Activated CD8-positive, alpha-beta T cell treated with anti-CD3 and anti-CD28 coated beads for 36 hours (primary cell): Measurements from ENCODE around the gene MKRN2. TPM values are rescaled to one million over a fixed set of nuclear protein-coding genes. Genes with fewer than 3 reads are reported as not detected.

ENCODE experiments used
- ATAC-seq: fragments of 200-7000 bp; cut with Tn5 transposase; one replicate; pipeline ENCODE4 v1.10.0; 2021; ENCODE audit warnings: mild to moderate bottlenecking, moderate library complexity
- CTCF ChIA-PET: fragments of 350-600 bp; sonication (Branson Sonifier 250); formaldehyde crosslinking; loops from one replicate; lab custom pipeline; 2021; ENCODE audit warnings: antibody characterized with exemption; lab: Charles Lee
- POLR2A ChIA-PET: fragments of 350-600 bp; sonication (Branson Sonifier 250); formaldehyde crosslinking; loops from one replicate; lab custom pipeline; 2021; ENCODE audit warnings: antibody characterized with exemption; lab: Charles Lee
- DNase-seq: peaks from one replicate; pipeline ENCODE4 v3.0.0-alpha.2; 2020
- H3K27ac Mint-ChIP-seq: one replicate; pipeline ENCODE4 v1.8.0; 2021; ENCODE audit warnings: mild to moderate bottlenecking, mixed read lengths
- H3K27me3 Mint-ChIP-seq: one replicate; pipeline ENCODE4 v1.8.0; 2021; ENCODE audit warnings: mixed read lengths
- H3K36me3 Mint-ChIP-seq: one replicate; pipeline ENCODE4 v1.8.0; 2021; ENCODE audit warnings: low read depth, mixed read lengths
- H3K4me1 Mint-ChIP-seq: one replicate; pipeline ENCODE4 v1.8.0; 2021; ENCODE audit warnings: low read depth, mixed read lengths
- H3K4me3 Mint-ChIP-seq: one replicate; pipeline ENCODE4 v1.8.0; 2021; ENCODE audit warnings: mild to moderate bottlenecking, moderate library complexity, mixed read lengths
- H3K9me3 Mint-ChIP-seq: one replicate; pipeline ENCODE4 v1.8.0; 2021; ENCODE audit warnings: mixed read lengths
- intact Hi-C: fragments of 100-400 bp; cut with micrococcal nuclease; formaldehyde crosslinking; loops from one replicate; pipeline ENCODE4 v1.10.0; 2022
- total RNA-seq, 2 experiments: library from RNA; stranded (reverse); gene quantifications; one replicate each; pipeline ENCODE4 v1.2.3, GENCODE V29; 2021
- TF ChIP-seq, protein P1 (sequence below): fragments of 200-600 bp; IDR thresholded peaks from one replicate; pipeline ENCODE4 v1.8.0; 2022; ENCODE audit warnings: antibody characterized with exemption, mild to moderate bottlenecking

Gene MKRN2
- total RNA-seq, 2 experiments from 2014 or later: 27.8 to 28.2 TPM

DNA sequence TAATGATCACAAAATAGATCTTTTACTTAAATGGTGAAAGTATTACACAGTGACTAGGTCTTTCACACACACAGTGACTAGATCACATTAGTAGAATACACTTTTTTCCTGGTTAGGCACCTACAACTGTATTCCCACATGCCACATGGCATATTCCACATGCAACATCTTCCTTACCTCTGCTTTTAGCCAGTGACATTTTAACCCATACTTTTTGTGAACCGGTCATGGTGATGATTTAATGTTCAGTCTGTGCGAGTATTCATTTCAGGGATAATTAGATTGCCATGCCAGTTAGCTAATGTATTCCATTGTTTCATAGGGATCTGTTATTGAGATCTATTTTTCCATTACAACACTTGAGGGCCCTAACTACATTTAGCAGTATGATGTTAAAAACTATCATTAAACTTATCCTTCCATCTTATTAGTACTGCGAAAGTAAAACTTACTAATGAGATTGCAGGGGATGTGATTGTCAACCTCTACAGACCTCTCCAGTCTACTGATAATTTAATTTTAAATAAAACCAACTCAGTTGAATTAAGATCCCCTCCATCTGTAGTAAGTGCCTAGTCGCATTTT is 44.3 kb upstream of the MKRN2 start:
- Mint-ChIP-seq H3K36me3 (peaks cover 7% of the 10 kb centered on the region), H3K4me3 (no peak overlapping the region), H3K4me1 (no peaks in the 10 kb centered on the region), H3K9me3 (no peaks in the 10 kb centered on the region), H3K27ac (no peak overlapping the region), H3K27me3 (no peaks in the 10 kb centered on the region)
- ATAC-seq: no peak
- intact Hi-C loops: no loop called here
- ChIA-PET POLR2A (no interaction called here), CTCF (no interaction called here)
- TF ChIP-seq, protein P1, sequence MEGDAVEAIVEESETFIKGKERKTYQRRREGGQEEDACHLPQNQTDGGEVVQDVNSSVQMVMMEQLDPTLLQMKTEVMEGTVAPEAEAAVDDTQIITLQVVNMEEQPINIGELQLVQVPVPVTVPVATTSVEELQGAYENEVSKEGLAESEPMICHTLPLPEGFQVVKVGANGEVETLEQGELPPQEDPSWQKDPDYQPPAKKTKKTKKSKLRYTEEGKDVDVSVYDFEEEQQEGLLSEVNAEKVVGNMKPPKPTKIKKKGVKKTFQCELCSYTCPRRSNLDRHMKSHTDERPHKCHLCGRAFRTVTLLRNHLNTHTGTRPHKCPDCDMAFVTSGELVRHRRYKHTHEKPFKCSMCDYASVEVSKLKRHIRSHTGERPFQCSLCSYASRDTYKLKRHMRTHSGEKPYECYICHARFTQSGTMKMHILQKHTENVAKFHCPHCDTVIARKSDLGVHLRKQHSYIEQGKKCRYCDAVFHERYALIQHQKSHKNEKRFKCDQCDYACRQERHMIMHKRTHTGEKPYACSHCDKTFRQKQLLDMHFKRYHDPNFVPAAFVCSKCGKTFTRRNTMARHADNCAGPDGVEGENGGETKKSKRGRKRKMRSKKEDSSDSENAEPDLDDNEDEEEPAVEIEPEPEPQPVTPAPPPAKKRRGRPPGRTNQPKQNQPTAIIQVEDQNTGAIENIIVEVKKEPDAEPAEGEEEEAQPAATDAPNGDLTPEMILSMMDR: no peak
- DNase-seq: no peak

DNA sequence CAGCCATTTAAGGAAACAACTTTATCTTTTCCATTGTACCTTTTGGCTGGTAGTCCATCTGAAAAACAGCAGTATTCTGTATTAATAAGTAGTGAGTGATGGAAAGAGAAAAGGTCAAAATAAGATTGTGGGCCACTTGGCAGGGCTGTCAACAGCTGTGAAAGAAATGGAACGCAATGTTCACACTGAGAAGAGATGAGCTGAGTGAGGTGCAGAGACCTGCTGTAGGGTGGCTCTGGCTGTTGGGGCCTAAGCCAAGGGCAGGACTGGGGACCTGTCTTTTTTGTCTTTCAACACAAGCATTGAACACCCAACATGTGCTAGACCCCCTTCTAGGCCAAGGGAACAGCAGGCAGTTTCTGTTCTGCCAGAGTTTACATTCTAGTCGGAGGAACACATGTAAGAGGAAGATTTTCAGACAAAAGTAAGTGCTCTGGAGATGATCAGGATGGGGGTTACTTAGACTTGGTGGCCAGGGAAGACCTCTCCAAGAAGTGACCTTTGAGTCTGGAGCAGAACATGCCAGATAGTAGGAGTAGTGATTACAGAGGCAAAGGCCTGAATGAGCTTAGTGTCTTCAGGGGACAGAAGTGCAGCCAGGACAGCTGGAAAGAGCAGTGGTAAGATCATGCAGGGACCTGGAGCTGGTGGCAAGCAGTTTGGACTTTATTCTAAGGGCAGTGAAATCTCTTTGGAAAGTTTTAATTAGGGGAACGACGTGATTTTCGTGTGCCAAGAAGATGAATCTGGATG is 43.0 kb upstream of the MKRN2 start:
- no peaks in the 10 kb centered on the region for H3K27me3 Mint-ChIP-seq
- H3K9me3 Mint-ChIP-seq: no peaks in the 10 kb centered on the region
- no peak overlapping the region for H3K4me3 Mint-ChIP-seq
- TF ChIP-seq, protein P1: no peak
- intact Hi-C loops: no loop called here
- ATAC-seq (no peak), DNase-seq (no peak)
- H3K27ac Mint-ChIP-seq: no peak overlapping the region
- CTCF ChIA-PET: interaction anchor here (0.7 kb wide), 1 partner anchor 134 kb away, joined by 4 read pairs; no protein-coding TSS in a partner anchor
- peaks cover 8% of the 10 kb centered on the region for H3K36me3 Mint-ChIP-seq
- POLR2A ChIA-PET: no interaction called here
- H3K4me1 Mint-ChIP-seq: no peaks in the 10 kb centered on the region

DNA sequence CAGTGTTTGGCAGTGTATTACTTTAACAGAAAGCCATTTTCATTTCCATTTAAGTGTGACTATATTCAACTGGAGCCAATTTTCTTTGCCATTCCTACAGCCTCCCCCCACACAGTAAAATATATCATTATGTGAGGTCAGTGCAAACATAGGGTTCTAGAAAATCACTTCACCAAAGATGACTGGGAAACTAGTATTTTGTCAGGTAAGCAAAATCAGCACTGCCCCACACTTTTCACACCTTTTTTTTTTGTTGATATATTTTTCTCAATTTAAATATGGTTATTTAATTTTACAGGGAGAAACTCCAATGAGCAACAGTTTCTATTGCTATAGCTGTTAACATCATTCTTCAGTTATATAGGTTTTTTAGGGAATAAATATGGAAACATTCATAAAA is 41.3 kb upstream of the MKRN2 start:
- peaks cover 17% of the 10 kb centered on the region for H3K36me3 Mint-ChIP-seq
- TF ChIP-seq, protein P1: no peak
- ATAC-seq (no peak), DNase-seq (no peak)
- no peak overlapping the region for H3K27ac Mint-ChIP-seq
- no peaks in the 10 kb centered on the region for H3K9me3 Mint-ChIP-seq
- no peak overlapping the region for H3K4me3 Mint-ChIP-seq
- no peaks in the 10 kb centered on the region for H3K4me1 Mint-ChIP-seq
- ChIA-PET CTCF (no interaction called here), POLR2A (no interaction called here)
- intact Hi-C loops: no loop called here
- H3K27me3 Mint-ChIP-seq: no peaks in the 10 kb centered on the region

DNA sequence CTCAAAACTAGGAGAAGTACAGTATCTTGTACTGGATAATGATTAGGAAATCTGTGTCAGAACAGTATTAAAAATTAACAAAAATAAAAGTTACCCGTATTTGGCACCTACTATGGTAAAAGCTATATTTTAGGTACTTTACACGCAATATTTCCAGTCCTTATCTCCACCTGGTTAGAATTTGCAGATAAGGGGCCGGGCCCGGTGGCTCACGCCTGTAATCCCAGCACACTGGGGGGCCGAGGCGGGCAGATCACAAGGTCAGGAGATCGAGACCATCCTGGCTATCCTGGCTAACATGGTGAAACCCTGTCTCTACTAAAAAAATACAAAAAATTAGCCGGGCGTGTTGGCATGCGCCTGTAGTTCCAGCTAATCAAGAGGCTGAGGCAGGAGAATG is 40.0 kb upstream of the MKRN2 start:
- intact Hi-C loops: no loop called here
- Mint-ChIP-seq H3K27me3 (no peaks in the 10 kb centered on the region), H3K9me3 (no peaks in the 10 kb centered on the region), H3K36me3 (peaks cover 24% of the 10 kb centered on the region), H3K4me1 (no peaks in the 10 kb centered on the region), H3K27ac (no peak overlapping the region), H3K4me3 (no peak overlapping the region)
- TF ChIP-seq, protein P1: no peak
- ATAC-seq: no peak
- ChIA-PET CTCF (no interaction called here), POLR2A (no interaction called here)
- no peak for DNase-seq

DNA sequence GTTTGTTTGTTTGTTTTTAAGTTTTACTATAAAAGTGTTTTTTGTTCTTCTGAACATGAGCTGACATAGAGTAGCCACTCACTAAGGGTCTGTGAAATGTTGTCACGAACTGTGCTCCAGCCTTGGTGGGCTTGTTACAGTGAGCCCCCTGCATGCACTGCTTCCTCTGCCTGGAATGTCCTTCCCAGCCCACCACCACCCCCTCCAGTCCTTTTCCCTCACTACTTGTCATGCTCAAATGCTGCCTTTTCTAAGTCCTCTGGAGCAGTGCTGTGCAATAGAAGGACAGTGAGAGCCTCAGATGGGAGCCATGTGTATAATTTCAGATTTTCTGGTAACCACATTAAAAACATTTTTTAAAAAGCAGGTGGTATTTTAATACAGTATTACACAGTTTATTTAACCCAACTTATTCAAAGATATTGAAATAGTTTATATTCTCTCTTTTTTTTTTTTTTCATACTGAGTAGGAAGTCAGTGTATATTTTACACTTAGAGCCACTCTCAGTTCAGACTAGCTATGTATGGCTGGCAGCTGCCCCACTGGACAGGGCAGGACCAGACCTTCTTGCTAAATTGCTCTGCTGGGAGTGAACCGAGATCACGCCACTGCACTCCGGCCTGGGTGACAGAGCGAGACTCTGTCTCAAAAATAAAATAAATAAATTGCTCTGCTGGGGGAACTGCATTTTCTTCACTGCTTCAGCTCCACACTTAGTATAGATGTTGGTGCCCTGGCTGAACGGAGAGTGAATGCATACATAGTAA is 38.4 kb upstream of the MKRN2 start:
- TF ChIP-seq, protein P1: no peak
- CTCF ChIA-PET: interaction anchor here (0.7 kb wide), 1 partner anchor 42 kb away, joined by 3 read pairs; no protein-coding TSS in a partner anchor
- ATAC-seq (no peak), DNase-seq (no peak)
- H3K36me3 Mint-ChIP-seq: peaks cover 29% of the 10 kb centered on the region
- no peak overlapping the region for H3K4me3 Mint-ChIP-seq
- H3K4me1 Mint-ChIP-seq: no peaks in the 10 kb centered on the region
- no peak overlapping the region for H3K27ac Mint-ChIP-seq
- no peaks in the 10 kb centered on the region for H3K9me3 Mint-ChIP-seq
- intact Hi-C loops: no loop called here
- POLR2A ChIA-PET: no interaction called here
- H3K27me3 Mint-ChIP-seq: no peaks in the 10 kb centered on the region
